ENCODE data around the gene CDC14B.

The CDC14B gene

DNA sequence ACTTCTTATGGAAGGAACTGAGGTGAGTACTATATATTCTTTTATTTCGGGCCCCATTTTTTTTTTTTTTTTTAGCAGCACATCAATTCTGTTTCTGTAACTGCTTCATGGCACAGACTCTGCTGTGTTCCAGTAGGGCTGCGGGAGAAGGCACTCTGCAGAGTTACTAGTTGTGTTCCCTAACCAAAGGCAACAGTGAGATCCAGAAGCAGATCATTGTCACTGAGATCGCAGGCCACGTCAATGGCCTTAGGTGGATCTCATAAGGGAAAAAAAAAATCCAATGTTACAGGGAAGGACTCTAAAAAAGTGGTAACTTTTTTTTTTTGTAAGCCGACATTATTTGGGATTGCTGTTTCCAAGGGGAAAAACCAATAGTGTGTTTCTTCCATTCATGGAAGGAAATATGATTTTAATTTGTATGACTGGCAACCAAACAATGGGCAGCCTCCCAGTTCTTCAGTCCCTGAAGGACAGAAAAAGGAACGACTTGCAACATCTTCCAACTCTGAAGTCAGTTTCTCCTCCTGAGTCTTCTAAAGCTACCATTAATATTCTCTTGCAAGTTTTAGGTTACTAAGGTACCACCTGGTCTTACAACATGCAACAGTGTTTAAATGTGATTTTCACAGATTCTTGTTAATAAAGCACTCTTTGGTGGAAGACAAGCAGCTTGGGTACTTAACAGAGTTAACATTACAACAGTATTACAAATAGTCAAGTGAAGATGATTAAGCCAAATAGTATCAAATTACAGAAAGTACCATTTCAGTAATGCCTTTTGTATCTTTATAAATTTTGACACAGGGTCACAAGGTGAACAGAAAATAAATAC, 116.9 kb downstream of the CDC14B start:
- DNase-seq (ENCODE audit: low read depth) = no peak

DNA sequence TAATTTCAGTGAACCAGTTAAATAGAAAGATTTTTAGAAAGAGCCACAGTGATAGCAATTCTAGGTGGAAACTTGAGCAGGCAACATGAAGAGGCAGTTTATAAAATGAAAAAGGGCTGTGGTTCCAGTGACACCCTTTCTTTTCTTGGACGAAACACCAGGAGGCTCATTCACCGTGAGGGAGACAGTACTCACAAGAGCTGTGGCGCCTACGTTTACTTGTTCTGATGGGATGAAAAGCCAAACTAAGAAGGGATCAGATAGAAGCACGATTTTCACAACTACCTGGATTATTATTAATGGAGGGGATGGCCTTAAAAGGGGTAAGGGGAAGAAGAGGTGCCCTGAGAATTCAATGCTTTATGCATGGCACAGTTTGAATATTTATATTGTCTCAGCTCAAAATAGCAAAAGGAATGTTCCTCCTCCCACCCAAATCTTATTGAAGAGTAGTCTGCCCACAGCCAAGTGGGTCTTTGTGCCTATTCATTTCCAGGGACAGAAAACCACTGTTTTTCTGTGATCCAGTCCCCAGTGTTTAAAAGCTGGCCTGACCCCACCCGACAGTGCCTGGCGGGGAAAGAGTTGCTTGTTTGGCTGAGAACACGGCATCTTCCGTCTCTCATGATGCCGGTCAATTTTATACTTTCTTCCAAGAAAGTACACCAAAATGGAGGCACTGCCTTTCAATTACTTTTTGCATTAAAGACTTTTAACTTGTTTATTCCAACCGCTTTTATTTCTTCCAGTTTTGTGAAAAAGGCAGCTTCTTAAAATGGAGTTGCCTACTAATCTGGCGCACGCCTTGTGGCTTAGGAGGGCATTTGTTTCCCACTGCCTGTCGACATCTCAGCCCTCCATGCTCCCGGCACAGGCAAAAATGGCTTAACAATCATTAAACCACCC, 117.8 kb downstream of the CDC14B start:
- DNase-seq (ENCODE audit: low read depth) = no peak

DNA sequence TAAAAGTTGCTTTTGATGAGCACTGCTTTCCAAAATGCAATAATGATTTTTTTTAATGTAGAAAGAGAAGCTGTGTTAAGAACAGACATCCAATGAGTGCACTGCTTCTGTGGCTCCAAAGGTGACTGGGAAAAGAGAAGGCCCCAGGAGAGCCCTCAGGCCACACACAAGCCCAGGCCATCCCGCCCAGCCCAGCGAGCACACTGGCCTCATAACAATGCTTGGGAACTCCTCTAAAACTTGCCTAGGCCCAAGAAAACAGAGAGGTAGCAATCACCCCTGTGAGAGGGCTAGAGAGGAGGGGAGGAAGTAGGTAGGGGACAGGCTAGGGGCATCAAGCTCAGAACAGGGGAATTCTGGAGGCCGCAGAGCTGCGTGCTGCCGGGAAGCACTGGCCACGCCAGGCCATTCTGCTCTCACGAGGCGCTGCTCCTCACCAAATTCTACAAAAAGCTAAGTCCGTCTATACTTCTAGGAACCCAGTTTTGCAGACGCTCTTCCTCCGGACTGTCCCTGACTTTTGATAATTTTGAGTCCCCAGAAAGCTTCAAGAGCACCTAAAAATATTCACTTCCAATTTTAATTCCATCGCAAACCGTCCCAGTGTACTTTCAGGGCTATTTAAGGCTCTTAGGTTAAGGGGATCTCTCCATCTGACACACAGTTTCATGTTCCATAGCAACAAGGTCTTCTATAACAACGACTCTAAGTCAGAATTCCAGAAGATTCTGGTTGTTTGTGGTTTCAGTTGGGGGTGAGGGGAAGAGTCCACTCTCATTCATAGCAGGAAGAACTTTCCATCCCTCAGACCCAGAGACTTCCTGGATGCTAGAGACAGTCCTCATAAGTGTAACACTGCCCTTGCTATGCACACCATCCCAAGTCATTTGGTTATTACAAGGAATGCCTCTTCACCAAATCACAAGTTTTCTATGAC, 118.7 kb downstream of the CDC14B start:
- no peak for DNase-seq (ENCODE audit: low read depth)

DNA sequence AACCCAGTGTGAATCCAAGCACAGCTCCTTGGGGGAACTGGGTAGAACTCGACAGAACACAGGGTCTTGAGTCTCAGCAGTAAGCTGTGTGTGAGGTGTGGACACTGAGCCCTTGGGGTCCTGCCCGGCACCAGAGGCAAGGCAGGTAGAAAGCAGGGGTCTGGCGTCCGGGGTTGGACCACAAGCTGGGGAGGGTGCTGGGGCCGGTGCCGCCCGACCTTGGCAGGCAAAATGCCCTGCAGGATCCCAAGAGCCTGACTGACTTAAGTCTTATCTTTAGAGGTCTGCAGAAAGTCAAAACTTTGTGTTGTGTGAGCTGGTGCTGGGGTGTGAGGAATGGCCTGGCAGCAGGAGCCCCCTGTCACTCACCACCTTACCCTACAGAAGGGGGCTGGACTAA, 120.4 kb downstream of the CDC14B start:
- no peak for DNase-seq (ENCODE audit: low read depth)

DNA sequence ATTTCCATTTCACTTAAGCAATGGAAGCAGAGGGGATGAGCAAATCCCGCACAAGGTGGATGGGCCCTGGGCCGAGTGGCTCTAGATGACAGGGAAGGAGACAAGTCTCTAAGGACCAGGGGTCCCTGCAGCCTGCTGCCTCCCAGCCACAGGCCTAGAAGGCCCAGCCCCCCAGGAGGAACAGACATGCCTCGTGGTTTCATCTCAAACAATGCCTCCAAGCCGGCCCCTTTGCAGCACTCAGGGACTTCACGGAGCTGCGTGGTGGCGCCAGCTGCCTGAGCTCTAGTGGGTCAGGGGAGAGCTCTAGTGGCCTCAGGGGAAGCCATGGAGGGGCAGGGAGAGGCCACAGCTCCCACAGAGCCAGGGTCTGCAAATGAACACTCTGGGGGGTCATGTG, 120.8 kb downstream of the CDC14B start:
- DNase-seq (ENCODE audit: low read depth) = no peak

DNA sequence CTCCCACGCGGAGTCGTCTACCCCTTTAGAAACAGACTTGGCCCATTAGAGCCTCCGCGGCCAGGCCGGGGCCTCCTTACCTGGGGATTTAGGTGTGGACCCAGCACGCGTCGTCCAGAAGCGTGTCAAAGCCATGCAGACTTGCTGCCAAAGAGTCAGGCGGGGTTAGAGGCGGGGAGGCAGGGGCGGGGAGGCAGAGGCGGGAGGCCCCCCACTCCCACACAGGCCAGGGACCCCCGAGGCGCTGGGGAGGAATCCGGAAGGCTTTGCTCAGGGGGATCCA, 122.6 kb downstream of the CDC14B start:
- DNase-seq (ENCODE audit: low read depth) = no peak

DNA sequence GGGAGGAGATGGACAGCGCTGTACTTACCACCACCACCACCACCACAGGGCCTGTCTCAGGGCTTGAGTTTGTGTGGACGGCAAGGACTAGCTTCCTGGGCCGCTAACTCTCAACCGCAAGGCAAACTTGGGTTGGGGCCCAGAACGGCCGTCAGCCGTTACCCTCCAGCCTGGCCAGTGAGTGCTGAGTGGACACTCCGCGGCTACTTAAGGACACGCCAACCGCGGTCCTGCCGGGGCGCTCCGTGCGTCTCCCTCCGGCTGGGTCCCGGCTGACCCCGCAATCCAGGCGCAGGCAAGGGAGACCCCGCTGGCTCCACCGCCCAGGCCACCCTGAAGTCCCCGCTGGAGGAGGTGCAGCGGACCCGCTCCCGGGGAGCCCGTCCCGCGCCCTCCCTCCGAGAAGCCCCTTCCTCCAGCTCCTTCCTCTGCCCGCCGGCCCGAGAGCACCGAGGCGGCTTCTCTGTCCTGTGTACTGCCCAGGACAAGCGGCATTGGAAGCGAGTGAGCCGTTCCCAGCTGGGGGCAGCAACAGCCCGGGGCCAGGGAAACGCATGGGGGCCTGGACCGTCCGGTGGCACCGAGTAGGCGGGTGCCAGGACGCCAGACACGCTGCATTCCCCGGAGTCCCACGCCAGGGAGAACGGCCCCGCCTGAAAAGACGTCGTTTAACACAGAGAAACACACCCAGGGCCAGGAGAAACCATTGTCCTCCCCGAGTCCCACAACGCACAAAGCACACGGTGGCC, 123.1 kb downstream of the CDC14B start:
- no peak for DNase-seq (ENCODE audit: low read depth)

DNA sequence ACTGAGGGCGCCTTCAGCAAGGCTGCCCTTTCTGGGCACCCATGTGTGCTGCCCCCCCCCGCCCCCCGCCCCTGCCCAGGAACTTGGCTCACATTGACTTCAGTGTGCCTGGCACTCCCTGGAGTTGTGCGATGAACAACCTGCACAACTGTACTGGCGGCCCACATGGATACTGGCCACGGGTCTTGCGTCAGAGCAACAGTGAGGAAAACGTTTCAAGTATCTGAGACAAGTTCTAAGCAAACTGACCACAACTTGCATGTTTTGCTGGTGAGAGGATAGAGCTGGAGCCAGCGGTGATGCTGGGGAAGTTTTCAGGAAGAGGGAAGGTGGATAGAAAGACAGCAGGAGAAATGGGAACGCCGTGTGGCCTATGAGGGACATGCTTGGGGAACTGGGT, 124.3 kb downstream of the CDC14B start:
- no peak for DNase-seq (ENCODE audit: low read depth)

DNA sequence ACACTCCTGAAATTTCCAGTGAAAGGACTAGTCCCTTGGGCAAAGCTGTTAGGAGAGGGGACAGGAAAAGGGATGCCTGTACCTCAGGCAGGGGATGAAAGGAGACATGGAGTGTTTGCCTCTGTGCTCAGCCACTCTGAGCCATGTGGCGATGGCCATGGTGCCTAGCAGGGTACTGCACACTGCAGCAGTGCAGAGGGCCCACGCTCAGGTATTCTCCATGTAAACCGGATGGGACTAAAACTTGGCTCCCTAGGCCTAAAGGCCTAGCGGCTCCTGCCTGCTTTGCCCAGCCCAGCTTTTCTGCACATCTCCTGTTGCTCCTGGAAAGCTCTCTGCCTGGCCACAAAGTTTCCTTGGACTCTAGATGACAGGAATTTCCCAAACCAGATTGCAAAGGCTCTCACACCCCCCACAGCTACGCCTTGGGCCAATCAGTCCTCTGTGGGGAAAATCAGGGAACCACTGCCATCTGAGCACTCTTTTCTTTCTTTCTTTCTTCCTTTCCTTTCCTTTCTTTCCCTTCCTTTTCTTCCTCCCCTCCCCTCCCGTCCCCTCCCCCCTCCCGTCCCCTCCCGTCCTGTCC, 125.3 kb downstream of the CDC14B start:
- DNase-seq (ENCODE audit: low read depth) = no peak

DNA sequence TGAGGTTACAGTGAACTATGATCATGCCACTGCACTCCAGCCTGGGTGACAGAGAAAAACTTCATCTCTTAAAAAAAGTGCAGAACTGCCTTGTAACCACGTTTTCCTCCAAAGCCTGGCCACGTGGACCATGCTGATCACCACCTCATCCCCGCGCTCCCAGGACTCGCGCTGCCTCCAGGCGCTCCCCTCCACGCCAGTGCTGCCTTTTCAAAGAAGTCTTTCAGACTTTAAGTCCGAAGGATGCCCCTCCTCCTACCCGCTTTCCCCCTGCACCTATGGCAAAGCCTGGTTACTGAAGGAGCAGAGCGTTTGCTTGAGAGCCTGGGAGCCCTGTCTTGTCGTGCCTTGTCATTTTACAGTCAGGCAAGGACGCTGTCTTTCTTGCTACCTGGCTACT, 125.9 kb downstream of the CDC14B start:
- no peak for DNase-seq (ENCODE audit: low read depth)

DNA sequence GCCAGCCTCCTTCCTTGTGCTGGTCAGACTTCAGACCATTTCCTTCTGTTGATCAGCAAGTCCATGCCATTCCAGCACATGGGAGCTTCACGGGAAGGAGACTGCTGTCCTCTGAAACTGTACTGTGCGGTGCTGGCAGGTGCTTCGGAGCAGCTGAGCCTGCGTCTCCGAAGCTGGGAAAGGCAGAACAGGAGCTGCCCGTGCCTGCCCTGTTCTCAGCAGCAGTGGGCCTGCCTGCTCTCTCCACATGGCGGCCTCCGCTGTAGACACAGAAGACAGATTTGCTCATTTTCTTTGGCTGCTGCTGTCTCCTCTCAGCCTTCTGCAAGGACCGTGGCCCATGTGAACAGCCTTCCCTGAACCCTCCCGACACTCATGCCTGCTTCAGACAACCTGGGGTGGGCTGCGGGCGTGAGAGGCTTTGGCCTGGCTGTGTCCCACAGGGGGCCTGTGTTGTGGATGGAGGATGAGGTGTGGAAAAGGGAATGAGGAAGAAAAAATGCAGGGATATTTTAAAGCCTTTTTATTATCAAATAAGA, 126.6 kb downstream of the CDC14B start:
- no peak for DNase-seq (ENCODE audit: low read depth)

DNA sequence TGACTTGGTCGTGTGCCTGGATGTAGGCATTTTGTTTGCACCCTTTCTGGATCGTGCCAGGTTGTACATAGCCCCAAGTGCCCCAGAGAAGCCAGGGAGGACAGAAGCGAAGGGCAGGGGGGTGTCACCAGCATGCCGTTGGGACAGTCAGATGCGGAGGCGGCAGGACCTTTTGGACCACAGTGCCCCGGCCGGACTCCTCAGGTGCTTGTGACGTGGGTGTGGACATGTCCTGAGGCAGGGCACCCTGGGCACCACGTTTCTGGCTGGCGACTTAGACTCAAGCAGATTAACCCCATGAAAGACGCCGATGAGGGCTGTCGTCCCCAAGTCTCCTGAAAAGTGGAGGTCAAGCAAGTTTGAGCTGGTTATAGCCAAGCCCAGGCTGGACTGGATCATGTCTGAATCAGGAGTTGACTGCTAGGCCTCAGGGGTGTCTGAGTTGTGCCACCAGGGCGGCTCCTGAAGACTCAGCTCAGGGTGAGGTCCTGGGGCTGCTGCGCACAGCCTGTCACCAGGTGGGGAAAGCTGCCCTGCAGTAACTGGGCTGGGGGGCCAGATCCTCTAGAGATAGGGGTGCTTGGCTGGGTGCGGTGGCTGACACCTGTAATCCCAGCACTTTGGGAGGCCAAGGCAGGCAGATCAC, 127.6 kb downstream of the CDC14B start:
- DNase-seq (ENCODE audit: low read depth) = no peak

DNA sequence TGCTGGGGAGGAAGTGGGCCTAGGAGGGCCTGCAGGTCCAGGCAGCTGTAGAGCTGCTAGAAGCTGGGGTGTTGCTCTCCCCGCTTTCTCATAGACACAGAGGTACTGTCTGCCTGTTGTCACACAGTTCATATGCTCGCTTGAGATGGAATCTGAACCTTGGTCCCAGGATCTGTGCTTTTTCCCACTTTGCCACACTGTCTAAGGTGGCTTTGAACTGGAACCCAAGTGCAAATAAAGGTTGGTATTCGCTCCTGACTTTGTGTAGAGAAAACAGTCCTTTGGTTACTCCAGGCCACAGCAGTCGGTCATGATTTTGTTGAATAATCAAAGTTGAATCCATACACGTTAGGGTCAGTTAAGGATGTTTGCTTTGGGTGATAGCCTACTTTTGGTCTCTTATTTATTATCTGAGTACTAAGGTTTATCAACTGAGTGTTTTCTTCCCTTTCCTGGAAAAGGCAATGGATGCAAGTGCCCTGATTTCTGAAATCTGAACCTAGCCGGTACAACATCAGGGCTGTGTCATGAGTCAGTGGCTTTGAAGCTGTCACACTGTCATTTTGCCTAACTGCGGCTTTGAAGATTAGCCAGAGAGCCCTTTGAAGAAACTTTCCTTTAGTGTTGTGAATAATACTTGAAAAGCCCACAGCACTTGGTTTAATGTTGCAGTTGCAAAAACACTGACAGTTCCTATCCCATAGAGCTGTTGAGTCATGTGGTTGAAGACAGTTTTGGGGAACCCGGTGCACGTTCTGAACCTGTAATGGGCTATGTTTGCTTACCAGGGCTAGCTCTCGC, 128.4 kb downstream of the CDC14B start:
- DNase-seq (ENCODE audit: low read depth) = peak; percentile 16

DNA sequence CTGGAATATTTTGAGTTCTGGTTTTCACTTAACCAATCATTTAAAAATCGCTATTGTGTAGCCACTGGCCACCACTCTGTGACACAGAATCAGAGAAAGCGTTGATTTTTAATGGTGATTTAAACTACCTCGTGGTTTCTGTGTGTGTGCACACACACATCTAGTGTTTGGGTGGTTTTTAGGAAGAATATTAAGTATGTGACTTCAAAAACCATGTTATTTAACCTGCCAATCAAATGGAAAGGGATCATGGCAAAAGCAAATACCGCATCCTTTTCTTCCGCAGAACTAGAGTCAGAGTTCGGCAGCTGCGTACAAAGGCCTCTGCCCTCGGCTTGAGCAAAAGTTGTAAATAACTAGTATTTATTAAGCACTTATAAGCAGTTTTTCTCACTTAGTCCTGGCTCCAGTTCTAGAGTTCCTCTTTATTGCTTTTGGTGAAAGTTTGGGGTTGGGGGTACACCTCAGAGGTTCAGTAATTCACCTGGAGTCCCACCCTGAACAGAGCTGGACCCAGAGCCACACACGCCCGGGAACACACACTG, 129.0 kb downstream of the CDC14B start:
- no peak for DNase-seq (ENCODE audit: low read depth)

DNA sequence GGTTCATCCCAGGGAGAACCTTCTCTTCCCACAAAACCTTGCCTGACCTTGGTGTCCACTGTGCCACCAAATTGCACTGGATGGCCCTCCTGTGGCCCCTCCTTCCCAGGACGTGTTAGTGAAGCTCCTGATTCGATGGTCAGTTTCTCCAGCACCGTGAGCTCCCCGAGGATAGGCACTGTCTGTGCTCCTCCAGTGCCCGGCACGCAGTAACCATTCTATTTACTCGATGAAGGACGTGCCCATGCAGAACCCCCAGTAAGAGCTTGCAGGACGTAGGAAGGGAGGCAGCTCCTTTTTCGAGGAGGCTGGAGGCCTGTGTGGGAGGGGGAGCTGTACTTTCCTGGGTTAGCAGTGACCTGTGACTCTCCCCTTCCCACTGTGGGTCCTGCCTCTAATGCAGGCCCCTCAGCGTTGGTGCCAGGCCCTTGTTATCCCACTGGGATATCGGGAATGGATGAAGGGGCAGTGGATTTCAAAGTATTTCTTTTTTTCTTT, 130.1 kb downstream of the CDC14B start:
- DNase-seq (ENCODE audit: low read depth) = no peak

DNA sequence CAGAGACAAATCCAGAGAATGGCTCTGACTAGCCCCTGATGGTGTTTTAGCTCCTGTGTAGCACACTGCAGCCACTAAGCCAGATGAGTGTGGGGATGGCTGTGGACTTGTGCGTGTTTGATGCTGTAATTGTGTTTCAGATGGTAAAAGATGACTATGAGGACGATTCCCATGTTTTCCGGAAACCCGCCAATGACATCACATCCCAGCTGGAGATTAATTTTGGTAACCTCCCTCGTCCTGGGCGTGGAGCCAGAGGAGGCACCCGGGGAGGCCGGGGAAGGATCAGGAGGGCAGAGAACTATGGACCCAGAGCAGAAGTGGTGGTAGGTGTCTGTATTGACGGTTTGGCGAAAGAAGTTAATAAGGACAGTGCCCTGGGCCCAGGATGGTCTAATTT, 131.7 kb downstream of the CDC14B start:
- no peak for DNase-seq (ENCODE audit: low read depth)

DNA sequence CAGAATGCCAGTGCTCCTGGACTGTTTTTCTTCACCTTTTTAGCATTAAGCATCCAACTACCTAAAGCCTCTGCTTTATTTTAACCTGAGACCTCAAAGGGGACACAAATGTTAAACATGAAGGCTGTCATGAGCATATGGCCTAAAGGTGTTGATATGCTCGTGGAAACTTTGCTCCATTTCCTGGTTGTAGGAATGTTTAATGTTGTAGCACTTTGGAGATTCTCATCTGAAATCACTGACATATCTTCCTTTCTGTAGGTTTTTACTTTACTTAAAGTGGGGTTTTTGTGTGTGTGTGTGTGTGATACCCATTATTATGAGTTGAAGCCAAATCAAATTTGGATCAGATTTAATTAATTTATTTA, 132.6 kb downstream of the CDC14B start:
- no peak for DNase-seq (ENCODE audit: low read depth)

DNA sequence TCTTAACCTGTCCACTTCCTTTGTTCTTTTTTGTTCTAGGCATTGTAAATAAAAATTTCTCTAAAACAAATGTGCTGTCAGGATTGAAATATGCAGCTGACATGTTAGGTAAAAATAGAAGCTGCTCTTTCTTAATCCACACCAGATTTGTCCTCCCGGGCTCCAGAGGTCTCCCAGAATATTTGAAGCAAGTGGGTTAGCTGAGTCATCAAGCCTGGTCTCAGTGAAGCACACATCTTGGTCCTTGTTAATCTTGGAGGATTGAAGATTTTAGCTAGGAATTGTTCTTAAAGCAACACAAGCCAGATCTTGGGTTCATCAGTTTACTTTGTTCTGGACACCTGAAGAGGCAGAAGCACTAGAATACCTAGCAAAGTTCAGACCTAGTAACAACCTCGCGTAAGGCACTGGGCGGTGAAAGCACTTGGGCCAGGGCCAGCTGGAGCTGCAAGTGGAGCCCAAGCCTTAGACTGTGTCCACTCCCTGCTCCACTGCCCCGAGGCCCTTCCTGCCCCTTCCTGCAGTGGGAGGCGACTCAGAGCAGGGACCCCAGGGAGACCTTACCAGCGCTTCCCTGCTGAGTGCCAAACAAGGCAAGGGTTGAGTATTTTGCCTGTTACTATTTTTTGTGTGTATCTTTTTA, 133.1 kb downstream of the CDC14B start:
- DNase-seq (ENCODE audit: low read depth) = no peak

DNA sequence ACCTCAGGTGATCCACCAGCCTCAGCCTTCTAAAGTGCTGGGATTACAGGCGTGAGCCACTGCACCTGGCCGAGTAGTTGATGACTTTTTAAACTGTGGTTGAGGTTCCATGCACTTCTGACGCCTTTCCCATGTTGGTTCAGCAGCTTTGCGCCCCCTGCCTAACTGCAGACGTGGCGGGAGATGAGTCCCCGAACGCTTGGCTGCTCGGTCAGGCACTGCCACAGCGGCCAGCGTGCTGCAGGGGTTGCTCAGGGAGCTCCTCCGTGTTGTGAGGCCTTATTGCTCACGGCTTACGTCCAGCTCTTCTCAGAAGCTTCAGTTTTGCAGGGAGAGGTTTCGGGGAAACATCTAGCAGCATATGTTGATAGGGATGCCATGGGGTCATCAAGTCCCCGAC, 134.4 kb downstream of the CDC14B start:
- no peak for DNase-seq (ENCODE audit: low read depth)

Measured in T follicular helper cell (primary cell).